Esophagus (tissue), 2 donors: ENCODE measurements around the gene OR2F2. TPM values are rescaled to one million over a fixed set of nuclear protein-coding genes. Genes with fewer than 3 reads are reported as not detected.

Experiments
- polyA plus RNA-seq, 2 donors: library from polyadenylated mRNA; stranded (reverse); fragments of 200-250 nt; gene quantifications; one replicate each; pipeline ENCODE4 v1.2.3, GENCODE V29; 2013
- donor health status: healthy with polysubstance abuse.
- donor health status: Bipolar disorder and iron deficiency.

Gene OR2F2
- polyA plus RNA-seq, 2 donors, result not detected

Other genes with a start within 250 kb of the OR2F2 start
- under 1 TPM; 0.09 to 0.98 TPM for gene CTAGE6, start 177.5 kb upstream of the OR2F2 start, polyA plus RNA-seq
- gene TCAF1, start 33.1 kb upstream of the OR2F2 start, polyA plus RNA-seq, result 1 to 10 TPM; 7.4 to 8.8 TPM
- not detected for gene OR2F1, start 19.6 kb downstream of the OR2F2 start, polyA plus RNA-seq
- gene OR6B1, start 65.1 kb downstream of the OR2F2 start, polyA plus RNA-seq, result not detected
- not detected for gene OR2A5, start 113.7 kb downstream of the OR2F2 start, polyA plus RNA-seq
- gene OR2A25, start 134.6 kb downstream of the OR2F2 start, polyA plus RNA-seq, result not detected
- gene OR2A12, start 151.0 kb downstream of the OR2F2 start, polyA plus RNA-seq, result not detected
- gene OR2A2, start 174.3 kb downstream of the OR2F2 start, polyA plus RNA-seq, result not detected
- not detected for gene OR2A14, start 187.9 kb downstream of the OR2F2 start, polyA plus RNA-seq
- gene CTAGE4, start 248.2 kb downstream of the OR2F2 start, polyA plus RNA-seq, result 1 to 10 TPM; 3.2 to 4.3 TPM